GM15510 (cell line): Measurements from ENCODE around the gene LRBA.

Experiments used
- POLR2A ChIP-seq: IDR thresholded peaks from 3 replicates; pipeline ENCODE4 v1.6.1; 2011; ENCODE audit warnings: borderline replicate concordance; ENCODE audit not compliant: insufficient read length; ENCODE audit errors: extremely low read depth

Gene LRBA

GRCh38 chr4:150818661-150819060 is 196.4 kb downstream of the LRBA start:
- no peak for TF ChIP-seq POLR2A

- TF ChIP-seq POLR2A = no peak
Observed at GRCh38 chr4:150817804-150818528, 197.1 kb downstream of the LRBA start.

- no peak for TF ChIP-seq POLR2A
Observed at GRCh38 chr4:150817017-150817416, 198.1 kb downstream of the LRBA start.

GRCh38 chr4:150816491-150816890 is 198.6 kb downstream of the LRBA start:
- no peak for TF ChIP-seq POLR2A

- no peak for TF ChIP-seq POLR2A
Observed at GRCh38 chr4:150814873-150815272, 200.2 kb downstream of the LRBA start.

- TF ChIP-seq POLR2A = no peak
Observed at GRCh38 chr4:150805183-150806025, 209.7 kb downstream of the LRBA start.

- no peak for TF ChIP-seq POLR2A
Observed at GRCh38 chr4:150801833-150802232, 213.3 kb downstream of the LRBA start.

- TF ChIP-seq POLR2A = no peak
Observed at GRCh38 chr4:150799207-150799606, 215.9 kb downstream of the LRBA start.

- no peak for TF ChIP-seq POLR2A
Observed at GRCh38 chr4:150794706-150795105, 220.4 kb downstream of the LRBA start.

- no peak for TF ChIP-seq POLR2A
Observed at GRCh38 chr4:150789864-150790263, 225.2 kb downstream of the LRBA start.

- no peak for TF ChIP-seq POLR2A
Observed at GRCh38 chr4:150784939-150785338, 230.1 kb downstream of the LRBA start.

GRCh38 chr4:150784305-150784704 is 230.8 kb downstream of the LRBA start:
- no peak for TF ChIP-seq POLR2A

GRCh38 chr4:150782921-150783320 is 232.2 kb downstream of the LRBA start:
- no peak for TF ChIP-seq POLR2A

- TF ChIP-seq POLR2A = no peak
Observed at GRCh38 chr4:150782311-150782710, 232.8 kb downstream of the LRBA start.

GRCh38 chr4:150781191-150781590 is 233.9 kb downstream of the LRBA start:
- no peak for TF ChIP-seq POLR2A

GRCh38 chr4:150779707-150780106 is 235.4 kb downstream of the LRBA start:
- no peak for TF ChIP-seq POLR2A
